ENCODE measurements around the gene SNRNP200.
"Not testable (repeated sequence)": the region's sequence is repeated elsewhere in the genome, so short reads cannot be mapped to it uniquely, and the experiment has no call there.

Gene SNRNP200

GRCh38 chr2:96325041-96325883 lies 19.9 kb upstream of the SNRNP200 start, which contains the start of gene ITPRIPL1:
Gene ITPRIPL1, plus strand, starts transcription at chr2:96325317. Its CDS starts 523 bp downstream, at chr2:96325840.
- DNase-seq: peak; percentile 29 to 40

DNA sequence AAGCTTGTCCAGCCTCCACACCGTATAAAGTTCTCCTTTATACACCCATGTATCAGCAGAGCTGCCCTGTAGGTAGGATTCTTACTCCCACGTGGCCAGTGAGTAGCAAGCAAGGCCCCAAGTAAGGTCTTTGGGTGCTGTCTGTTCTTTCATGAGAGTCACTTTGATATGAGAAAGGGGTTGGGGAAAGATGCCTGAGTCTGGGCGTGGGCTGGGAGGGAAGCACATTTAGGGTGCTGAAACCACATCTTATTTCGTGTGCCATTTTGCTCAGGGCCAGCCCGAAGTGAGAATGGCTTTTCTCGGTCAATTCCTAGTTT lies 19.3 kb upstream of the SNRNP200 start:
- peak; percentile 22 to 24 for DNase-seq

DNA sequence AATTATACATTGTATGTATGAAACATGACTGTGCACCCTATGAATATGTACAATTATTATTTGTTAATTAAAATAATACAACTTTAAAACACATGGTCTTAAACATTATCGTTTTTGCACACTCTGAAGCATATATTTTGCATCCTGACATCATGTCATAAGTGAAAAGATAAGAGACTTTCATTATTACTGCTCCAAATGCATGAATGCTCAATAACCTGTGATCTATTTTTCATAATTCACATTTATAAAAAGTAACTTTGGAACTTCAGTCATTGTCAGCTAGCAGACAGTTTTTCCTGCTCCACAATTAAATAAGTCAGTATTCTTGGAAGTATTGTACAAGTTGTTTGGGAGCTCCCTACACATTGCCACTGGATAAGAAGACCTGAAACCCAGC lies 18.5 kb upstream of the SNRNP200 start:
- no peak for DNase-seq

DNA sequence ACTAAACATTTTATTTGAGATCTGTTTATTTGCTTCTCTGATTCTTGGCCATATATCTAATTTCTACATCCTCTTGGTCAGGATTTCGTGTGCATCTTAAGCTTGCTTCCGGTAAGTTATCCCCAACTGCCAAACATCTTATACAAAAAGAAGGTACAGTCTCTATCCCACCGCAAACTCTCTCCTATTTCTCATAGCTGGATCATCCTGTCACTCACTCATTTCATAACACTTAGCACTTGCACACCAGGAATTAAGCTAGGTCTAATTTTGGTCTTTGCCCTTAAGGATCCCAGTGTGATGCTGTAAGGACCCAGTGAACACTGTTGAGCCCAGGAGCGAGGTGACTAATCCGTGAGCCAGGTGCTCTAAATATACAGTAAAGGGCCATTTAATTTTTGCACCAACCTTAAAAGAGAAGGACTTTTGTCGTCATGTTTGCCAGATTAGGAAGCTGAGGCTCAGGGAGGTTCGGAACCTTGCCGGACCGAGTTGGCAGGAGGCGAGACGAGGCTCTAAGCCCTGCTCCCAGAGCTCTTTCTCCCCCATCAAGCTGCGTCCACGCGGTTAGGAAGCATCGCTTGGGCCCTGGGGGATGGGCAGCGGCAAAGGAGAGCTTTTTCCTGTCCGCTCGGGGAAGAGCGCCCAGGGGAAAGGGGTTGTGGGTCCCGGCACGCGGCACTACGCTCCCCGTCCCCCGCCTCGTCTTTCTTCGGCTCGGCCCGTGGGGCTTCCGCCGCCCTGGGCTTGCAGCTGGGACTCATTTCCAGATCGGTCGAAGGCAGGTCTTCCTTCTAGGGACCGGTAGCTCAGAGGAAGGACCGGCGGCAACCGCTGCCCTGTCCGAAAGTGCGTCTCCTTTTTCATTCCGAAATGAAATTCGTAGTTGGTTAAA lies 15.6 kb upstream of the SNRNP200 start:
- peak; percentile 14 to 15 for DNase-seq

DNA sequence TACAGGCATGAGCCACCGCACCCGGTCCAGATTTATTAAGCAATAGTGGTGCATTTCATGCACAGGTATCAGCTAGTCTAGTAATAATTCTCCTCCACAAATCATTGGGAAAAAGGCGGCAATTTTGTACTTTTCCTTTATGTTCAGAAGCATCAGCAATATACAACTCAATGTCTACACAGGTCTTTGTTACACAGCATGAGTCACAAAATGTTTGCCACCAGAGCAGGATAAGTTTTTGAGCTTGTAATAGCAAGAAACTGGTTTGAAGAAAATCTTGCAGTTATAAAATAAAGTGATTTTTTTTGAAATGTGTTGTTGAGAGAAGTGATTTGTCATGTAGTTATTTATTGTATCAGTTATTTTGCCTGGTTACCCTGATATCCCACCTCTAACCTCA lies 15.0 kb upstream of the SNRNP200 start:
- no peak for DNase-seq

DNA sequence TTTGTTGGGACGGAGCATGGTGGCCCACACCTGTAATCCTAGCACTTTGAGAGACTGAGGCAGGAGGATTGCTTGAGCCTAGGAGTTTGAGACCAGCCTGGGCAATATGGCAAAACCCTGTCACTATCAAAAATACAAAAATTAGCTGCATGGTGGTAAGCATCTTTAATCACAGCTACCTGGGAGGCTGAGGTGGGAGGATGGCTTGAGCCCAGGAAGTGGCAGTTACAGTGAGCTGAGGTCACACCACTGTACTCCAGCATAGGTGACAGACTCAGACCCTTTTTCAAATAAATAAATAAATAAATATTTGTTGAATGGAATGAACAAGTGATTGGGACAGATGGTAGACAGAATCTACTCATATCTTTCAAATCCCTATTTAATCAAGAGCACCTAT lies 14.1 kb upstream of the SNRNP200 start:
- no peak for DNase-seq

GRCh38 chr2:96318723-96319122 lies 13.4 kb upstream of the SNRNP200 start:
- DNase-seq: no peak

DNA sequence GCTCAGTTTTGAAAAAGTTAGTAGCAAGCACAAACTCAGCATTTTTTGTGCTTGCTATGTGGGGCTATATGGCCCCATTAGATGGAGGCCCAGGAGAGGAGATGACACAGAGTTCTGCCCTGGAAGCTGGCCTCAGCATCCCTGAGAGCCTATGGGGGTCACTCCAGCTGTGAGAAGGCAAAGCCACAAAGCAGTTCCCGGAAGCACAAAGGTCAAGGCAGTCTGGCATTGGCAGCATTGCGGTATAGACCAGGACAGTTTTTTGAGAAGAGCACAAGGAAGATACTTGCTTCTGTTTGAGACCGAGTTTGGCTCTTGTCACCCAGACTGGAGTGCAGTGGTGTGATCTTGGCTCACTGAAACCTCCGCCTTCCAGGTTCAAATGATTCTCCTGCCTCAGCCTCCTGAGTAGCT lies 12.2 kb upstream of the SNRNP200 start:
- DNase-seq: no peak

DNA sequence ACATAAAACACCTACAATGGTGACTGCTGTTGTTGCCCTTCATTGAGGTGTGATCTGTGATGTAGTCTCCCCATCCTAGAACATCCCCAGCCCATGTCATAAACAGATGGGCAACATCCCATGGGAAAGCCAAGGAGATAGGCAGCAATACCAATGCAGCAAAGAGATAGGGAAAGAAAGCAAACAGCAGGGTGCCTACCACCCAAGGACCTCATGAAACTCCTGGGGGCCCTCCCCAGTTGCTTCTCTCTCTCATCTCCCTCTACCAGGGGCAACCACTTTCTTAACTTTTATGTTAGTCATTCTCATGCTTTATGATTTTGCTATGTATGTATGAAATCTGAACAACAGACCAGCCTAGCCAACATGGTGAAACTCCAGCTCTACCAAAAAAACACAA lies 11.7 kb upstream of the SNRNP200 start:
- no peak for DNase-seq

DNA sequence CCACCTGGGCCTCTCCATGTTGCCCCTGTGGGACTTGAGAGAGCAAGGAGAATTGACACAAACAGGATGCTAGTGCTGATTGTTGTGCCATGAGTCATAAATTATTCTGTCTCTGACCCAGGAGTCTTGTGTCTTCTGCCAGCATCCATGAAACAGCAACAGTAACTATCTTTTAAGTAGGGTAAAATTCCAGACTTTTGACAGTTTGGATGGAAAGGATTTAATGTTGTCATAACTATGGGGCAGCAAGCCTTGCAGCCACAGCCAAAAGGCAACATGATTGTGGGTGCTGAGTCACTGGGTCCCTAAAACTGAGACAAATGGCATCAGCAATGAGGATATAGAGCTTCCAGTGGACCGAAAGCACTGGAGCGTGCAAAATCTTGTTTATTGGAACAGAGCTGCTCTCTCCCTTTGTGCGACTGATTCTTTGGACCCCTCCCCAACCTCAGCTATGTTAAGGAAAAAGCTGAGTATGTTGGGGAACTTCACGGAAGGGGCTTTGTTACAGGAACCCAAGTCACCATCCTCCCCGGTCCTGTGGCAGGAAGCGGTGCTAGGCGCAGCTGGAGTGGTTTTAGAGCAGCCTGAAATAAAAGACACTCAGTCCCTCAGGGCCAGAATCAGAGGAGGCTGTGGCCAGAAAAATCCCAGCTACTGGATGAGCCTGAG lies 10.2 kb upstream of the SNRNP200 start:
- peak in 1 of 2 donors; percentile 22 for DNase-seq

GRCh38 chr2:96315005-96315399 lies 9.7 kb upstream of the SNRNP200 start:
- DNase-seq: no peak

GRCh38 chr2:96308248-96308647 lies 2.9 kb upstream of the SNRNP200 start:
- no peak for DNase-seq

DNA sequence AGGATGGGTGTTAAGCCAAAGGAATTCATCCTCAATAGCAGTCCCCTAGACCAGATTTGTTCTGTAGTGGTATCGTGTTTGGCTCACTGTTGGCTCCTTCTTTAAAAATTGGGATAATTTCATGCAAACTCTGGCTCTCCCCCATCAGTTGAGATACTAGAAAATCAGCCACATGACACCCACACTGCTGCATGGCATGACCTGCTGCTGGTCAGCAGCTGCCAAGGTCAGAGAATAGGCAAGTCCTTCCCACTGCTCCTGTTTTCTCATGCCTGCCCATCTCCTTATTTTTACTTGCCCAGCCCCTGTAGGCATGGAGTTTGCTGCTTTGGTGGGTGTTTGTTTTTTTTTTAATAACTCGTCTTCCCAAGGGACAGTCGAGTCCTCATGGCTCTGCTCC lies 1.0 kb upstream of the SNRNP200 start:
- no peak for DNase-seq

DNA sequence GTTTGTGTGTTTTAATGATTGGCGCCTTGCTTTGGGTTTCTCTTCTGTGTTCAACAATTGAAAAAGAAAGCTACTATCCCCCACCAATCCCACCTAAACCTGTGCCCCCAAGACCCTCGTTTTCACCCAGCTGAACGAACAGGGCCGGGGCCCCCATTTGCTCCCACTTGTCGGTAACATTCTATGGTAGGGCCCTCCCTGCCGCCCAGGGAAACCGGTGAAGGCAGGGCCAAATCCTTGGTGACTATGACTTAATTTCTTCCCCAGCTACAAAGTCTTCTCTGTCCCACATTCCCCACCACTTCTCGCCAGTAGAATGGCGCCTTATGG lies 598 bp upstream of the SNRNP200 start:
- DNase-seq: peak in 1 of 2 donors; percentile 11

DNA sequence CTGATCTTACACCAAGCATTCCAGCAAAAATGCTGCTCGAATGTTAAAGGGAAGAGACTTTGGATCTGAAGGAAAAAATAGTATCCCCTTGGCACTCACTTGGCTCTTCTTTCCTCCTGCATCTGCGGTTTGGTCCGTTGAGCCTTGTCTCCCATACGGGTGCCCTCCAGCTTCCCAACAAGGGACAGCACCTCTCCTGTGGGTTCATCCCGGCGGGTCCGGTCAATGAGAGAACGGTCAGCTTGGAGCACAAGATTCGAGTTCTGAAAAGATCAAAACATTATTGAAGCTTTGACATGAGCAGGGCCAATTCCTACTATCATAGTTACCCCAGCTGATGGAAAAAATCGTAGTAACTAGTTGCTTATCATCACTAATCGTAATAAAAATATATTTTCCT lies 740 bp downstream of the SNRNP200 start:
- DNase-seq: no peak

DNA sequence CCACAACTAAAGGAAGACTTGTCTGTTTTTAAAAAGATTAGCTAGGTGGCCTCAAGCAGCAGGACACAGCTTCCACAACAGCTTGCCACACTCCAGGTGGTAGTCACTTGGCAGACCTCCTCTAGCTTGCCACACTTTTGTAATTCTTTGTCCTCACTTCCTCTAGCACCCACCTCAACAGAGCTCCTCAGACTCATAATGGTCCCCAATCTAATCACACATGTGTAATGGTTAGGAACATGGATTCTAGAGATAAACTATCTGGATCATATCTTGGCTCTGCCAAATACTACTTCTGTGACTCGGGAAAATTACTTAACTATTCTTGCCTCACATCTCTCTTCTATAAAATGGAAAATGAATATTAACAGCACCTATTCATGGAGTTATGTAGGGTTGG lies 3.5 kb downstream of the SNRNP200 start:
- DNase-seq: no peak

- DNase-seq: no peak
These were observed 8.4 kb downstream of the SNRNP200 start for GRCh38 chr2:96296925-96297324.

GRCh38 chr2:96294271-96294670 lies 11.1 kb downstream of the SNRNP200 start:
- DNase-seq: not testable (repeated sequence)

DNA sequence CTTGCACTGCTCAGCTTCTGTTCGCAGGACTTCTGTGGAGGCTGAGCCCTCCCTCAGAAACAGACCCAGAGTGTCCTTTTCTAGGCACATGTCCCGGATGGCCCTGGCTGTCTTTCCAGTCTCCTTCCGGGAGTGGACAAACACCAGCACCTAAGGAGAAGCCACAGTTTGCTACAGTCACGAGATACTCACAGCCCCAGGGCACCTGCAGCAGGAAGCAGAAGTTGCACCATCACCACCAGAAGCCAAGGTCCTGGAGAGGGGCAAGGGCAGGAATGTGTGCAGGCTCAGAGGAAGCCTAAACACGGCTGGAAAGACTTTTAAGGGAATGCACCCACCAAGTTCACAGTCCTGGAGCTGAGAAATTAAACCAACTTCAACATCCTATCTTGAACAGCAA lies 13.6 kb downstream of the SNRNP200 start:
- DNase-seq: no peak

DNA sequence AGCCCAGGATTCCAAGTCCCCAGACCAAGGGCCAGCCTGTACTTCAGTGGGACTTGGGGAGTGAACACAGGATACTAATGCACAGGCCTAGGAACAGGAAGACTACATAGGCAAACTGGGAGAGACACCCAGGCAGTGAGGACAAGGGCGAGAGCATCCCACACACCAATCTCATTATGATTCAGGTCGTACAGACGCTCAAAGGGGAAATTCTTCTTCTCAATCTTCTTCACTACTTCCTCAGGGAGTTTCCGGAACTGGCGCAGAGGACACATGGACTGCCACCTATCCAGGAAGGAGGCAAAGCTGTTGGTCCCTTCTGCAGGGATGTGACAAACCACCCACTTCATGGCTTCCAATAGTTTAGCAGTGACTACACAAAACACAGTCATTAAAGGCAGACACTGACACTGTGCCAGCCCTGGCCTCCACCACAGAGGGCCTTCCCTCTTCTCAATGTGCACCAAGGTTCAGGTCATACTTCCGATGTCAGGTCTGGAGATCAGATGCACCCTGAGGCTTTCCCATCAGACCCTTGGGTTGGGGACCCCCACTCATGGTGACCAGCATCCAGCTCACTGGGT lies 18.0 kb downstream of the SNRNP200 start:
- no peak for DNase-seq

- no peak for DNase-seq
These were observed 28.4 kb downstream of the SNRNP200 start for GRCh38 chr2:96276787-96277499.

- DNase-seq: no peak
These were observed 30.8 kb downstream of the SNRNP200 start for GRCh38 chr2:96274355-96275056.

All from activated CD4-positive, alpha-beta T cell treated with anti-CD3 and anti-CD28 coated beads for 4 hours (primary cell).